ENCODE data around the gene PARD3B.

Gene PARD3B

GRCh38 chr2:205451901-205452512 lies 906.7 kb downstream of the PARD3B start:
- no peak for DNase-seq (ENCODE audit: low spot score)
- TF ChIP-seq, protein P1, sequence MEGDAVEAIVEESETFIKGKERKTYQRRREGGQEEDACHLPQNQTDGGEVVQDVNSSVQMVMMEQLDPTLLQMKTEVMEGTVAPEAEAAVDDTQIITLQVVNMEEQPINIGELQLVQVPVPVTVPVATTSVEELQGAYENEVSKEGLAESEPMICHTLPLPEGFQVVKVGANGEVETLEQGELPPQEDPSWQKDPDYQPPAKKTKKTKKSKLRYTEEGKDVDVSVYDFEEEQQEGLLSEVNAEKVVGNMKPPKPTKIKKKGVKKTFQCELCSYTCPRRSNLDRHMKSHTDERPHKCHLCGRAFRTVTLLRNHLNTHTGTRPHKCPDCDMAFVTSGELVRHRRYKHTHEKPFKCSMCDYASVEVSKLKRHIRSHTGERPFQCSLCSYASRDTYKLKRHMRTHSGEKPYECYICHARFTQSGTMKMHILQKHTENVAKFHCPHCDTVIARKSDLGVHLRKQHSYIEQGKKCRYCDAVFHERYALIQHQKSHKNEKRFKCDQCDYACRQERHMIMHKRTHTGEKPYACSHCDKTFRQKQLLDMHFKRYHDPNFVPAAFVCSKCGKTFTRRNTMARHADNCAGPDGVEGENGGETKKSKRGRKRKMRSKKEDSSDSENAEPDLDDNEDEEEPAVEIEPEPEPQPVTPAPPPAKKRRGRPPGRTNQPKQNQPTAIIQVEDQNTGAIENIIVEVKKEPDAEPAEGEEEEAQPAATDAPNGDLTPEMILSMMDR (IDR thresholded peaks at IDR 0.05; ENCODE audit: borderline replicate concordance, control extremely low read depth, extremely low read depth, insufficient read depth, missing control alignments), result no peak
- in situ Hi-C loops (cut with MboI; ENCODE audit: low sequenced_read_pairs, unreplicated experiment), result no loop called here

GRCh38 chr2:205453202-205453601 lies 907.9 kb downstream of the PARD3B start:
- no peak for DNase-seq (ENCODE audit: low spot score)
- in situ Hi-C loops (cut with MboI; ENCODE audit: low sequenced_read_pairs, unreplicated experiment), result no loop called here
- TF ChIP-seq, protein P1 (IDR thresholded peaks at IDR 0.05; ENCODE audit: borderline replicate concordance, control extremely low read depth, extremely low read depth, insufficient read depth, missing control alignments), result no peak

- TF ChIP-seq, protein P1 (IDR thresholded peaks at IDR 0.05; ENCODE audit: borderline replicate concordance, control extremely low read depth, extremely low read depth, insufficient read depth, missing control alignments), result no peak
- DNase-seq (ENCODE audit: low spot score), result no peak
- in situ Hi-C loops (cut with MboI; ENCODE audit: low sequenced_read_pairs, unreplicated experiment), result no loop called here
Observed at GRCh38 chr2:205456682-205457081, 911.4 kb downstream of the PARD3B start.

DNA sequence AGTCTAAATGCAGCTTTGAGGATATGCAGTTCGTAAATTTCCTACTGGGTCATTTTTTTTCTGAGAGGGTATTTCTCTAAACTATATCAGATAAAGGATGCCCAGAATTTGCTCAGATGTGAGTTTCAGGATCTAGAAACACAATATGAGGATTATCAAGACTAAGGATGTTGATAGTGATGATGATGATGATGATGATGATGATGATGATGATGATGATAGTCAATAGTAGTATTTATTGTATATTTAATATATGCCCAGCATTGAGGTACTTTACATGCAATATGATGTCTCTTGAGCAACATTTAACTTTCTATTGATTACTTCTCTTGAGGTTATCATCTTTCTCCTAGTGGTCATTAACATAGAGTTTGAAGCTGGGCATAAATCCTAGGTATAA lies 914.9 kb downstream of the PARD3B start:
- in situ Hi-C loops (cut with MboI; ENCODE audit: low sequenced_read_pairs, unreplicated experiment), result no loop called here
- TF ChIP-seq, protein P1 (IDR thresholded peaks at IDR 0.05; ENCODE audit: borderline replicate concordance, control extremely low read depth, extremely low read depth, insufficient read depth, missing control alignments), result no peak
- DNase-seq (ENCODE audit: low spot score), result no peak

DNA sequence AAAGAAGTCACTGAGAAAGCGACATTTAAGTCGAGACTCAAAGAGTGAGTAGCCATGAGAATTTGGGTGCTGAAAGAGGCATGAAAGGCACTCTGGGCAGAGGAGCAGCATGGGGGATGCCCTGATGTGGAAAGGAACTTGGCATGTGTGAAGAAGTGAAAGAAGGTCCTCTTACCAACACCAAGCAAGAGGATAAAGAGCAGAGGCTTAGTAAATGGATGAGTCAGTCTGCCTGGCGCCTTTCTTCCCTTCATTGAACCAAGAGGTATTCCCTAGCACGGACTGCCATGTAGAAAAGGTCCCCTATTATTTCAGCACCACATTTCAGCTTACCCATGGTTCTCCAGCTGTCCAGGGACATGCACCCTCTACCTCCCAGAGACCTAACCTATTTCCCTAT lies 915.9 kb downstream of the PARD3B start:
- no peak for DNase-seq (ENCODE audit: low spot score)
- in situ Hi-C loops (cut with MboI; ENCODE audit: low sequenced_read_pairs, unreplicated experiment), result no loop called here
- TF ChIP-seq, protein P1 (IDR thresholded peaks at IDR 0.05; ENCODE audit: borderline replicate concordance, control extremely low read depth, extremely low read depth, insufficient read depth, missing control alignments), result no peak

DNA sequence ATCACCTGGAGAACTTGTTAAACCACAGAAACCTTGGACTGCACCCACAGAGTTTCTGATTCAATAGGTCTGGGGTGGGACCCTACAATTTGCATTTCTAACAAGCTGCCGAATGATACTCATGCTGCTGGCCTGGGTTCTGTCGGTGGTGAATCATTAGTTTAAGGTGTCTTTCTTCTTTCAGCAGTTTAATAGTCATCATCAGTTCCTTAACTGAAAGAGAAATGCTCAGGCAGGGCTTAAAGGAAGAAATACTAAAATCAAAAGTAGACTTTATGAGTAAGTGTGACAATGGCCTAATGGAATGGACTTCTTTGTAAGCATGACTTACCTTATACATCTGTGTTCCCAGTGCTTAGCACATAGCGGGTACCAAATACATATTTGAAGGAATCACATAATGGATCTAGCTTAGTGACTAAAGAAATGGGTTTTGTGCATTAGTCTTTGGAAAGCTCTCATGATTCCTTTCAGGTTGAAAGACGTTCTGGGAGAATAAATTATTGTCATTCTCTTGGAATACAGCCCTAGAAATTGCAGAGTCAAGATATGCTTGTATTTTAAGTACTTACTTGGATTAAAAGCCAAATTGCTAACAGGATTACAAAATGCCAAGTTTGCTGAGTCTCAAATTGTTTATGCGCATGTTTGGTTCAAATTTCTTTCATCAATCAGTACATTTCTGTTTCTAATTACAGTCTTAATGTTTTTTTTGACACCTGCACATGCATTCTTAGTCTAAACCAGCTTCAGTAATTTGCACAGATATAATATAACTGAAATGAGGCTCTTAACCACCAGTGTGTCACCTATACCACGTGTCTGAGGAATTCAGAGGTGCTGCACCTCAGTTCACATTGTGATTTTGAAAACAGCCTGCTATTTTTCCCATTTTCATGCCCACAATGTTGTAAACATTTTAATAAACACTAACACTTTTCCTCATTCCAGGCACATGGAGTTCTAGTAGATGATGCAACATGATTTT lies 916.7 kb downstream of the PARD3B start:
- TF ChIP-seq, protein P1 (IDR thresholded peaks at IDR 0.05; ENCODE audit: borderline replicate concordance, control extremely low read depth, extremely low read depth, insufficient read depth, missing control alignments), result no peak
- no peak for DNase-seq (ENCODE audit: low spot score)
- in situ Hi-C loops (cut with MboI; ENCODE audit: low sequenced_read_pairs, unreplicated experiment), result no loop called here

Data from GM13976 (cell line).